GM21529 (cell line): ENCODE data around the gene NUP88.

Experiments
- ATAC-seq: cut with Tn5 transposase; IDR thresholded peaks from one replicate; pipeline ENCODE4 v1.9.1; 2021; ENCODE audit not compliant: unreplicated experiment

The NUP88 gene

DNA sequence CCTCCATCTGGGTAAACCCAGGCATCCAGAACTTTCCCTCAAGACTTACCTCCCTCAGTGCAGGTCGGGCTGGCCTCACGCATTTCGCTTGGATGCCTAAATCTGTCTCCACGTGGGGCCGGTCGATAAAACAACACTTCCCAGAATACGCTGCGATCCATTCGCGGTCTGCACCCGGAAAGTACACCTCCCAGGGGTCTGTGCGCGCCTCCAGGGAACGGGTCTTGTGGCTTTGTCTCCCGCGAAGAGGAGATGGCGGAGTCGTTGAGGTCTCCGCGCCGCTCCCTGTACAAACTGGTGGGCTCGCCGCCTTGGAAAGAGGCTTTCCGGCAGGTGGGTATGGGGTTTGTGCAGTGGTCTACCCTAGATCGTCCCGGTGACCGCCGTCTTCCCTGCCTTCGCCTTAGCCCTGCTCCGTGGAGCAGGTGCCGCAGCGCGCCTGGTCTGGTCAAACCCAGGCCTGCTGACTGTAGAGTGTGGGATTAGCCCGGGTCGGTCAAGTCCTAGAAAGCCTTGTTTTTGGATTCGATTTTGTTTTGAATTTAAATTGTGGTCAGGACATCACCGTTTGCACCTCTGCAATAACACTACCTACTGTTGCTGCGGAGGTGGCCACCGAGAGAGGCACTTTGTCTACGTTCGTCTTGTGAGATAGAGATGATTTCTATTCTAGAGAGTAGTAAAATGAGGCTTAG is 644 bp upstream of the NUP88 start, which contains the start of gene RPAIN:
Gene RPAIN (plus strand): TSS at position 224 of the 695 bp plus-strand sequence. CDS start 29 bp downstream, at position 253.
- ATAC-seq, result peak; percentile 61

DNA sequence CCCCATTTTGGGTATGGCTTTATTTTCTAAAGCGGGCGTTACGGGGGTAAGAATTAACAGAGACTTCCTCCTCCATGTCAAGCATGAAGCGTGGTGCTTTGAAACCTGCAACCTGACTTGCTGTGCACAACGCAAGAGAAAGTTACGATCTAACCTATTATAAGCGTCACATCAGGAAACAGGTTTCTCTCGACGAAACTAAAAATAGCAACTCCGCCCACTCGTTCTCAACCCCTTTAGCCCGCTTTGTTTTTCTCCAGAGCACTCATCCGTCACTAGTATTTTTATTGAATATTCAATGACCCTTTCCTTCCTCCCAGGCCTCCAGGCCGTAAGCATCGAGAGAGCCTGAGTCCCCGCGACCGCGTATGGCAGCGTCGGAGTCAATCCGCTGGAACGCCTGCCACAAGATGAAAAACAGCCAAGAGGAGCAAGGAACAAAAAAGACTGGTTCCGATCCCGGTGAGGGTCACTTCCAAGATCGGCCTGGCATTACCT is 555 bp downstream of the NUP88 start:
- peak; percentile 34 for ATAC-seq

- ATAC-seq, result no peak
Observed at GRCh38 chr17:5416901-5417300, 2.6 kb downstream of the NUP88 start.

DNA sequence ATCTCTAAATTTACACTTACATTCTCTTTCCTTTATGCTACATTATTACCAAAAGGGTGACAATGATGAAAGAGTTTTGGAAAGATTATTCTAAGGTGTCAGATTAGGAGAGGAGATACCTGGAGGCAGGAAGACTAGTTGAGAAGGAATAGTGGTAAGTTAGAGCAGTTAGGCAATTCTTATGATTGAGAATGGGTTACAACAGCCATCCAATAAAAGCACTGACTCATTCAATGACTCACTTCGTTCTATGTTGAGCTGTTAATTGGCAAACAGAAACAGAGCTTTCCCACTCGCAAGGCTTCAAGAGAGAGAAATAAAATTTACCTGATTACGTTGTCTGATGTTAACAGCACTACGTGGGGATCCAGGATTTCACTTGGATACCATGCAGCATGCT is 5.8 kb downstream of the NUP88 start:
- ATAC-seq, result no peak

DNA sequence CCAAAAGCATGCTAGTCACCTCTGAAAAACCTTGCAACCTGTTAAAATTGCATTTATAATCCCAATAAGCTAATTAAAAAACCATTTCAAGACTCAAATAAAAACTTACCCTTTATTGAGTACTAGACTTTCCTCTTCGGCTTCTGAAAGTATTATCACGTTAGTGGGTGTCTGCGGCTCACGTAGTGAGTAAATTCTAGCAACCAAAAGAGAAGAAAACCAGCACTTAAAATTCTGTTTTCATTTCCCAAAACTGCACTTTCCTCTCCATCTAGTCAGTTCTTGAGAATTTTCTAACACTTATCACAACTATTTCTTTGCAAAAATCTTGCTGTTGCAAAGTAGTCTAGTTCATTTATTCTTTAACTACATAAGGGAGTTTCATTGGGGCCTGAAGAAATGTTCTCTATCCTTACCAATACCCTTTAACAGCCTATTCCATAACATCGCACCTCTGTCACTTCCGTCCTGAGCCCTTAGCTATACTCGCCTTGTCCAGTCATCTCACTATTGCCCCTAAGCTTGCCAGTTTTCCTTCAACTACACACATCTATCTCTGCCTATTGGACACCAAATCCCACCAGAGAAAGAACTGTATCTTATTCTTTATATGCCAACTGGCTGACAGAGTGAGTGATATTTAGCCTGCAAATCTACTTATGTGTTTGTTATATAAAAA is 8.7 kb downstream of the NUP88 start:
- ATAC-seq, result no peak

GRCh38 chr17:5408186-5408585 is 11.3 kb downstream of the NUP88 start:
- no peak for ATAC-seq

DNA sequence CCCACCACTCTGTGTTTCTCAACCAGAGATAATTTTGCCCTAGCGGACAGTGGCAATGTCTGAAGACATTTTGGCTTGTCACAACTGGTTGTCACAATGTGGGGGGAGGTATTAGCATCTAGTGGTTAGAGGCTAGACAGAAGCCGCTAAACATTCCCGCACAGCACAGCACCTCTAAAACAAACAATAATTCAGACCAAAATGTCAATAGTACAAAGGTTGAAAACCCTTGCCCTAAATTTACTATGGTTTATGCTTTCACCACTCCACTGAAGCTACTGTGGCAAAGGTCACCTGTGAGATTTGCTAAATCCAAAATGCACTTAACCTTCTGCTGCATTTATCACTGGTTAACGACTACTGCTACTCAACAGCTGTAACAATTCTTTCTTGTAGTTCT is 14.1 kb downstream of the NUP88 start:
- no peak for ATAC-seq

DNA sequence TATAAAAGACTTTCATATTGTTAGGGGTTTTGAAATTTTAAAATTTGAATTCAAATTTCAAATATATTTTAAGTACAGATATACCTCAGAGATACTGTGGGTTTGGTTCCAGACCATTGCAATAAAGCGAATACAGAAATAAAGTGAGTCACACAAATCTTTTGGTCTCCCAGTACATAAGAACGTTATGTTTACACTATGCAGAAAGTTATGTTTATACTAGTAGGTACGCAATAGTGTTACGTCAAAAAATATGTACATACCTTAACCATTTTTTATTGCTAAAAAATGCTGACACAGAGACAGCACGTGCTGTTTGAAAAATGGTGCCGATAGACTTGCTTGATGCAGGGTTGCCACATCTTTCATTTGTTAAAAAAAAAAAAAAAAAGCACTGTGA is 19.7 kb downstream of the NUP88 start:
- no peak for ATAC-seq

GRCh38 chr17:5396612-5397011 is 22.9 kb downstream of the NUP88 start:
- ATAC-seq, result no peak

DNA sequence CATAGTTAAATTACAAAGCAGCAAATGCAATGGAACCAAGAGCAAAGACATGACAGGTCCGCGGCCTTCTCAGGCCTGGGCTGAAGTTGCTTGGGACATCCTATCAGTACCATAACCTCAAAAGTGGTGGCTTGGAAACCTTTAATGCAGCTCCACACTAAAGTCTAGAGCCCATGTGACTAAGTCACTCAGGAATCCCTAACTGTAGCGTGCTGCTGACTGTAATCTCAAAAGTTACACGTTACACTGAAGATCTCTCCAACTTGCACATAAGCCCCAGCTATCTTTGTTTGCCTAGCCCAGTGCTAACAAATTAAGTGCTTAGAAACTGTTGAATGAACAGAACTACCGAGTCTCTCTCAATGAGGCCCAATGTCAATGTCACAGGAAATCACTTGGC is 27.8 kb downstream of the NUP88 start:
- ATAC-seq, result no peak

DNA sequence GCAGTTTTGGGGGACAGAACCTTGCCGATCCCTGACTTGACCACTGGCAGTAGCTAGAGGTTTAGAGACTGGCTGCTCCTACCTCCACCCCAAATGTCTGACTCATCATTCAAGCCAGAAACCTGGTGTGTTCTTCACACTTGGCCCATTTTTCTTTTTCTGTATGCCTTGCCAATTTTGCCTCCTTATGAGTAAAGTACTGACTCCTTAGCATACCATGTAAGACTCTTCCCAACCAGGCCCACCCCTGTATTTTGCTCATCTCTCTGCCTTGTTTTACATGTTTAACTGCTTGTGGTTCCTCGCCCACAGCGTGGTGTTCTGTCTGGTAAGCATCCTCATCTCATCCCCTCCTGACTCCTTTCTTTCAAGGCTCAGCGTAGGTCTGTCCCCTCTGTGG is 37.9 kb downstream of the NUP88 start:
- no peak for ATAC-seq

GRCh38 chr17:5380491-5381135 is 38.8 kb downstream of the NUP88 start:
- ATAC-seq, result no peak

DNA sequence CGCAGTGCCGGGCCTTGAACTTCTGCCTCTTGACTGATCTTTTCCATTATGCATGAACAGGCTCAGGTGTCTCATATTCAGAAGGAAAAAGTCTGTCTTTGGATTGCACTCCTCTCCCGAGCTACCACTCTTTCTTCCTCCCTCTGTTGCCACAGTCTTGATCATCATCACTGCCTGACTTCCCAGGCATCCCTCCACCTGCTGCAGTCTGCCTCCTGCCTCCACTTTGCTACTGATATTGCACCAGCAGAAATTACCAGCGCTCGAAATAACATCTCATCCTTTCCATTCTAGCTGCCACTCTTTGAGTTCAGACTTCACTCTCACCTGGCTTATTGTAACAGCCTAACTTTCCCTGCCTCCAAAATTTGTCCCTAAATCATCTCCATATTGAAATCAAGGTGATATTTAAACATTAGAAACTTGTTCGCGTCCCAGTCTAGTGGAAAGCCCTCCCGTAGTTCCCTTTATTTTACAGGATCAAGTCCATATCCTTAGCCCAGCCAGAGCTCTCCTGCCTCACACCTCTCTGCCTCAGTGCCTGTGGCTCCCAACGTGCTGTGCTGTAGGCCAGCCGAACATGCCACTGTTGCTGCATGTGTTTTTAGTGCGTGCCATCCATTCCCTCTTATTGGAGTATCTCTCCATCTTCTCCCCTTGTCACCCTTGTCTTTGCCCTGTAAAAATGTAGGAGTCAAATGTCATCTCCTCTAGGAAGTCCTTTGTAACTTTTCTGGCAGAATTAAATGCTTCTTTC is 39.9 kb downstream of the NUP88 start:
- no peak for ATAC-seq

DNA sequence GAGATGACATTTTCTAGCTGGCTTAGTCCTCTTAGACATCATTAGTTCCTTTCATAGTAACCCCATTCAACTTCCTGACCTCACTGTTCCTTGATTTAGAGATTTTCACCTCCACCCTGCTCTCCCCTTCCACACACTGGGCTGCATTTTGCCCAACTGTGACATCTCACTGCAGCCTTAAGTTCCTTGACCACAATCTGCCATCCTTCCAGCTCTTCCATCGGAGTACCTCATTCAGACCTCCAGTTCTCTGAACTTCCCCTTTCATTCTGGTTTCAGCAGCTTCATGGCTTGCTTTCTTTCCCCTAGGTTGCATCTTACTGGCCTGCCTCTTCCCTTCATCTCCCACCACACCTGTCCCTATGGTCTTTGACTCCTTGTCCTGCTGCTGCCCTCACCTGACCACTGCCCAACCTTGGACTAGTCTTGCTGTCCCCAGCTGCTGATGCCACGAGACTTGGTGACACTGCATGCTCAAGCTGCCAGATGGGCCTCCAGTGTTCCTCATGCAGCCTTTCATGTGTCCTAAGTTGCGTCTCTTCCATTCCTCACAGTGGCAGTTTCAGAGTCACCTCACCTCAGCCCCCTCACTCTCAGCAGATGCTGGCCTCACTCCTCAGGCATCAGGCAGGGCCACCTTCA is 40.8 kb downstream of the NUP88 start:
- ATAC-seq, result no peak

DNA sequence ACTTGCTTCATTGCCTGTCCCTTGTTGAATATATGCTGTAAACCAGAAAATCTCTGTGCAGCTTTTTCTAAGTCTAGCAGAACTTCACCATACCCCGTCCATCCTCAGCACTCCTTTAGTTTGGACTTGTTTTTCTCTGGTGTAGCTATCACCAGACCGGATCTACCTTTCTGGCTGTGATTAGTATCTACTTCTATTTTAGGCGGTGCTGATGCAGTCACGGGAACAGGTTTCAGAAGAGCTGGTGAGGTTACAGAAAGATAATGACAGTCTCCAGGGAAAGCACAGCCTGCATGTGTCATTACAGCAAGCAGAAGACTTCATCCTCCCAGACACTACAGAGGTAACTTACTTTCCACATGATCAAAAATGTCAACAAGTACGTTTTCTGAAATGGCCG is 46.4 kb downstream of the NUP88 start:
- no peak for ATAC-seq

GRCh38 chr17:5370411-5370810 is 49.1 kb downstream of the NUP88 start:
- ATAC-seq, result no peak

GRCh38 chr17:5365831-5366230 is 53.6 kb downstream of the NUP88 start:
- no peak for ATAC-seq

DNA sequence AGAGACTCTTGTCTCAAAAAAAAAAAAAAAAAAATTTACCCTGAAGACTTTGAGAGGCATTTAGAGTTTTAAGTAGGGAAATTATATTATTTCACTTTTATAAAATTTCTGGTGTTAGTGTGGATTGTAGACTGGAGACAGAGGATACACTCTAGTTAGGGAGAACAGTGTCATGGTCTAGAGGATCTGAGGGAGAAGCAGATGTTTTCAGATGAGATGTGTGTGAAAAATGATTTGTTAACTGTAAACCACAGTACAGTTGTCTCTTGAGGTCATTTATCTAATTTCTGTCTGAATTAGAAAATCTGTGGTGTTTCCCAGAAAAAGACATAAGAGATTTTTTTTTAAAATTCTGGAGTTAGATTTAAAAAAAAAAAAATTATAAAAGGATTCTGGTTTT is 54.8 kb downstream of the NUP88 start:
- no peak for ATAC-seq

GRCh38 chr17:5364156-5364555 is 55.3 kb downstream of the NUP88 start:
- no peak for ATAC-seq

- no peak for ATAC-seq
Observed at GRCh38 chr17:5362162-5362811, 57.2 kb downstream of the NUP88 start.
